ENCODE results near the gene CRIM1.

- TF ChIP-seq CTCF (IDR thresholded peaks at IDR 0.05) (no peak), POLR2A (IDR thresholded peaks at IDR 0.05) (no peak)
Measured at GRCh38 chr2:36376319-36376765, 20.8 kb downstream of the CRIM1 start.

Measured in lower leg skin (tissue), 3 donors.